Subcutaneous adipose tissue (tissue), 4 donors: ENCODE data around the gene THAP8. TPM values are rescaled to one million over a fixed set of nuclear protein-coding genes. Genes with fewer than 3 reads are reported as not detected.

ENCODE experiments used
- CTCF ChIP-seq: fragments of 450-650 bp; IDR thresholded peaks from one replicate; pipeline ENCODE4 v1.5.1; 2016; ENCODE audit warnings: low read depth, mild to moderate bottlenecking, control low read depth, antibody characterized with exemption, moderate library complexity
- total RNA-seq, 4 donors: library from RNA; depleted of rRNA; stranded (reverse); fragments of >200 nt; gene quantifications; one replicate each; pipeline ENCODE4 v1.1.0, GENCODE V29; 2016

Gene THAP8
- total RNA-seq, 4 donors from 2014 or later: 2.9 to 10.5 (median 9.3) TPM

- no peak for TF ChIP-seq CTCF
These were observed 7.3 kb upstream of the THAP8 start for GRCh38 chr19:36061367-36061766.

GRCh38 chr19:36060430-36060829 is 6.3 kb upstream of the THAP8 start:
- TF ChIP-seq CTCF: no peak

GRCh38 chr19:36059180-36059910 is 5.3 kb upstream of the THAP8 start:
- TF ChIP-seq CTCF: no peak

GRCh38 chr19:36058481-36059179 is 4.5 kb upstream of the THAP8 start:
- TF ChIP-seq CTCF: no peak

- no peak for TF ChIP-seq CTCF
These were observed 925 bp upstream of the THAP8 start, which contains the start of gene WDR62 for GRCh38 chr19:36054733-36055686. Gene WDR62, plus strand, starts transcription at chr19:36054897. Its CDS starts 75 bp downstream, at chr19:36054972.

GRCh38 chr19:36051637-36052036 is 2.4 kb downstream of the THAP8 start:
- no peak for TF ChIP-seq CTCF

GRCh38 chr19:36051236-36051635 is 2.8 kb downstream of the THAP8 start:
- no peak for TF ChIP-seq CTCF
